IMR-90 (cell line): ENCODE results near the gene CDV3. TPM values are rescaled to one million over a fixed set of nuclear protein-coding genes. Genes with fewer than 3 reads are reported as not detected.

ENCODE experiments used
- ATAC-seq: fragments of 200-7000 bp; cut with Tn5 transposase; 2 replicates; pipeline ENCODE4 v1.9.1; 2020; ENCODE audit warnings: low read depth, mild to moderate bottlenecking, moderate library complexity
- BruUV-seq: library from RNA; stranded (reverse); fragments of 400-500 nt; replicated peaks from 2 replicates; lab custom pipeline; 2021; lab: Mats Ljungman, UMichigan
- CTCF ChIA-PET: fragments of 300-600 bp; formaldehyde crosslinking; extraction: SDS; loops from one replicate; lab custom pipeline; 2021; ENCODE audit warnings: antibody characterized with exemption; lab: Yijun Ruan, JAX
- POLR2A ChIA-PET: fragments of 300-600 bp; sonication (Branson Sonifier 250); formaldehyde crosslinking; loops from one replicate; lab custom pipeline; 2022; ENCODE audit warnings: antibody characterized with exemption; ENCODE audit not compliant: unreplicated experiment; lab: Charles Lee
- DNase-seq: peaks from one replicate; pipeline ENCODE4 v3.0.0; 2013
- H2AFZ ChIP-seq: replicated peaks from 2 replicates; pipeline ENCODE3; 2013; ENCODE audit warnings: low read length, mild to moderate bottlenecking; ENCODE audit not compliant: poor library complexity
- H2AK5ac ChIP-seq: 2 replicates; pipeline ENCODE4 v1.6.1; 2013; ENCODE audit warnings: low read depth, low read length, inconsistent platforms
- H2AK9ac ChIP-seq: replicated peaks from 2 replicates; pipeline ENCODE3; 2013; ENCODE audit warnings: mild to moderate bottlenecking, low read depth, low read length, moderate library complexity; ENCODE audit not compliant: poor library complexity
- H2BK120ac ChIP-seq: 2 replicates; pipeline ENCODE4 v1.6.1; 2013; ENCODE audit warnings: low read depth, low read length, inconsistent platforms
- H2BK15ac ChIP-seq: 3 replicates; pipeline ENCODE4 v1.6.1; 2013; ENCODE audit warnings: low read depth, low read length, inconsistent platforms
- H2BK20ac ChIP-seq: 2 replicates; pipeline ENCODE4 v1.6.1; 2013; ENCODE audit warnings: low read depth, mild to moderate bottlenecking, inconsistent platforms, low read length, moderate library complexity
- H2BK5ac ChIP-seq: 2 replicates; pipeline ENCODE4 v1.6.1; 2013; ENCODE audit warnings: mild to moderate bottlenecking, low read depth, low read length, inconsistent platforms; ENCODE audit not compliant: poor library complexity, severe bottlenecking
- H3K14ac ChIP-seq: replicated peaks from 2 replicates; pipeline ENCODE4 v1.6.1; 2013; ENCODE audit warnings: low read depth, low read length, inconsistent platforms
- H3K18ac ChIP-seq: 2 replicates; pipeline ENCODE4 v1.6.1; 2013; ENCODE audit warnings: low read depth, low read length, control low read depth
- H3K23ac ChIP-seq: 2 replicates; pipeline ENCODE4 v1.6.1; 2013; ENCODE audit warnings: low read depth, low read length, inconsistent platforms
- H3K27ac ChIP-seq: 2 replicates; pipeline ENCODE4 v1.5.1; 2013; ENCODE audit warnings: mild to moderate bottlenecking, control low read depth, low read length; ENCODE audit not compliant: insufficient read depth
- H3K27me3 ChIP-seq: 2 replicates; pipeline ENCODE4 v1.6.1; 2013; ENCODE audit warnings: low read length; ENCODE audit not compliant: control insufficient read depth, insufficient read depth
- H3K36me3 ChIP-seq: 2 replicates; pipeline ENCODE4 v1.6.1; 2013; ENCODE audit warnings: low read length, mixed read lengths; ENCODE audit not compliant: control insufficient read depth, insufficient read depth
- H3K4ac ChIP-seq: 2 replicates; pipeline ENCODE4 v1.6.1; 2013; ENCODE audit warnings: low read depth, low read length, inconsistent platforms
- H3K4me1 ChIP-seq: 2 replicates; pipeline ENCODE4 v1.6.1; 2013; ENCODE audit warnings: low read length, mixed read lengths; ENCODE audit not compliant: control insufficient read depth, insufficient read depth
- H3K4me2 ChIP-seq: 2 replicates; pipeline ENCODE4 v1.6.1; 2013; ENCODE audit warnings: low read depth, mild to moderate bottlenecking, control low read depth, low read length, moderate library complexity
- H3K4me3 ChIP-seq: 2 replicates; pipeline ENCODE4 v1.5.1; 2013; ENCODE audit warnings: low read depth, mild to moderate bottlenecking, control low read depth, low read length, moderate library complexity; ENCODE audit not compliant: insufficient read depth
- H3K56ac ChIP-seq: 2 replicates; pipeline ENCODE4 v1.6.1; 2013; ENCODE audit warnings: low read length, inconsistent platforms; ENCODE audit not compliant: insufficient read depth; ENCODE audit errors: extremely low read depth
- H3K79me1 ChIP-seq, 2 experiments: 2 replicates each; pipeline ENCODE4 v1.6.1; 2013; ENCODE audit warnings: low read length in 2 of 2, inconsistent platforms in 1 of 2, low read depth in 1 of 2
- H3K9ac ChIP-seq: 2 replicates; pipeline ENCODE4 v1.6.1; 2013; ENCODE audit warnings: low read depth, low read length, control low read depth
- H3K9me1 ChIP-seq: 2 replicates; pipeline ENCODE4 v1.6.1; 2013; ENCODE audit warnings: low read length, inconsistent platforms; ENCODE audit not compliant: insufficient read depth
- H3K9me3 ChIP-seq: 2 replicates; pipeline ENCODE4 v1.6.1; 2013; ENCODE audit warnings: low read length; ENCODE audit not compliant: control insufficient read depth, insufficient read depth
- H4K20me1 ChIP-seq: 2 replicates; pipeline ENCODE4 v1.6.1; 2013; ENCODE audit warnings: low read length, inconsistent platforms; ENCODE audit not compliant: insufficient read depth
- H4K5ac ChIP-seq: 2 replicates; pipeline ENCODE4 v1.6.1; 2013; ENCODE audit warnings: mild to moderate bottlenecking, low read depth, low read length, control low read depth
- H4K8ac ChIP-seq, 2 experiments: 2 replicates each; pipeline ENCODE4 v1.6.1; 2013; ENCODE audit warnings: low read depth in 2 of 2, low read length in 2 of 2, control low read depth in 1 of 2, inconsistent platforms in 1 of 2
- H4K91ac ChIP-seq: 2 replicates; pipeline ENCODE4 v1.6.1; 2013; ENCODE audit warnings: low read depth, low read length, inconsistent platforms; ENCODE audit not compliant: insufficient read depth
- ELK1 ChIP-seq: fragments of 150-350 bp; IDR thresholded peaks from 2 replicates; pipeline ENCODE4 v1.6.1; 2016; ENCODE audit warnings: low read depth, mild to moderate bottlenecking, low read length, moderate library complexity, borderline replicate concordance
- MAFK ChIP-seq: IDR thresholded peaks from 2 replicates; pipeline ENCODE4 v1.6.1; 2012; ENCODE audit warnings: low read depth, low read length, improper control_type of control experiment
- POLR2A ChIP-seq: IDR thresholded peaks from 2 replicates; pipeline ENCODE4 v1.6.1; 2012; ENCODE audit warnings: mild to moderate bottlenecking, low read depth, low read length
- RCOR1 ChIP-seq: IDR thresholded peaks from 2 replicates; pipeline ENCODE4 v1.6.1; 2012; ENCODE audit warnings: mild to moderate bottlenecking, low read length, improper control_type of control experiment; ENCODE audit not compliant: insufficient replicate concordance
- RFX5 ChIP-seq: IDR thresholded peaks from 2 replicates; pipeline ENCODE4 v1.8.0; 2012; ENCODE audit warnings: low read depth, mild to moderate bottlenecking, low read length, moderate library complexity
- USF2 ChIP-seq: fragments of 150-350 bp; IDR thresholded peaks from 2 replicates; pipeline ENCODE4 v1.6.1; 2017; ENCODE audit warnings: mild to moderate bottlenecking, antibody characterized with exemption, low read length, low read depth
- WGBS, 2 experiments: methylation state at CpG; one replicate each; pipeline versions ENCODE4 v1.1.5 to v1.1.7; 2013; ENCODE audit warnings: missing lambda C conversion rate in 2 of 2; ENCODE audit not compliant: insufficient read length in 1 of 2; ENCODE audit errors: extremely low coverage in 2 of 2; 5-methylcytosine and 5-hydroxymethylcytosine counted together
- dilution Hi-C: fragments of 300-500 bp; cut with HindIII; formaldehyde crosslinking; loops from one replicate; pipeline ENCODE4 v1.14.3; 2018; ENCODE audit warnings: low sequenced_read_pairs; ENCODE audit not compliant: unreplicated experiment
- in situ Hi-C: fragments of 300-500 bp; cut with MboI; formaldehyde crosslinking; loops from 3 replicates; pipeline ENCODE4 v1.14.3; 2019; ENCODE audit warnings: low sequenced_read_pairs, inconsistent platforms, mixed read lengths
- intact Hi-C: fragments of 100-400 bp; cut with micrococcal nuclease; formaldehyde crosslinking; loops from 2 replicates; pipeline ENCODE4 v1.10.0; 2022
- polyA plus RNA-seq, 3 experiments: library from polyadenylated mRNA; depleted of rRNA; stranded (reverse); fragments of >200 nt; gene quantifications; 2 replicates each; pipeline ENCODE4 v1.2.3, GENCODE V29; 2012; ENCODE audit warnings: low replicate concordance in 1 of 3
- total RNA-seq: library from RNA; depleted of rRNA; stranded (reverse); fragments of >200 nt; gene quantifications from 2 replicates; pipeline ENCODE4 v1.2.3, GENCODE V29; 2012

CDV3 gene
- total and polyA plus RNA-seq, 2 of the 4 experiments (the other 2 are of a cell fraction), result 93.6 to 120 TPM

- Histone ChIP-seq H2BK5ac (peak overlapping the region; percentile 32), H3K79me1 (peaks cover 0 to 30% of the 10 kb centered on the region in 2 experiments; a peak in 2 of 4 replicates), H3K4me3 (peak overlapping the region; percentile 38; the same call in 1 of the 2 replicates), H2BK20ac (no peak overlapping the region), H4K5ac (no peak overlapping the region), H3K56ac (no peak overlapping the region; the same call in 1 of the 2 replicates), H3K23ac (peak overlapping the region; percentile 86), H3K9ac (peak overlapping the region; percentile 49), H4K20me1 (peaks cover 66% of the 10 kb centered on the region), H2BK15ac (no peak overlapping the region), H2AK9ac (no peak overlapping the region), H3K9me1 (no peaks in the 10 kb centered on the region; the same call in none of the 2 replicates), H2AK5ac (no peak overlapping the region), H3K27me3 (no peaks in the 10 kb centered on the region), H3K4me2 (peak overlapping the region; percentile 95), H3K4me1 (peaks cover 1% of the 10 kb centered on the region; the same call in 1 of the 2 replicates), H3K36me3 (peaks cover 25% of the 10 kb centered on the region), H3K9me3 (no peaks in the 10 kb centered on the region), H3K27ac (peak overlapping the region; percentile 44; the same call in 1 of the 2 replicates), H4K8ac (peak overlapping the region in 1 of 2 experiments; percentile 5; a peak in 1 of 4 replicates), H2AFZ (no peak overlapping the region), H3K18ac (no peak overlapping the region), H3K4ac (no peak overlapping the region), H4K91ac (no peak overlapping the region), H3K14ac (peak overlapping the region; percentile 38), H2BK120ac (peak overlapping the region; percentile 4; the same call in 1 of the 2 replicates)
- dilution Hi-C loops, result no loop called here
- TF ChIP-seq USF2, result no peak
- no peak for TF ChIP-seq POLR2A
- no peak for TF ChIP-seq MAFK
- no peak for TF ChIP-seq ELK1
- TF ChIP-seq RFX5, result no peak
- no peak for TF ChIP-seq RCOR1
- BruUV-seq, result no TSS peak
- in situ Hi-C loops, result loop anchor here (5.0 kb wide), 1 partner anchor 109 kb away; no protein-coding TSS in a partner anchor
- ATAC-seq (no peak), DNase-seq (no peak)
- ChIA-PET POLR2A (interaction anchor here (0.7 kb wide), 1 partner anchor 136 kb away, joined by 3 read pairs; no protein-coding TSS in a partner anchor), CTCF (interaction anchor here (0.7 to 0.8 kb wide), 3 partner anchors 14 to 358 kb away, joined by 3 to 5 read pairs (median 3); no protein-coding TSS in a partner anchor)
- intact Hi-C loops, result loop anchor here (10.0 kb wide), 1 partner anchor 229 kb away; the partner anchor contains the start of gene SRPRB
- WGBS, 2 experiments, result no CpG with 5 or more reads among the region's 3 CpGs
These were observed 2.7 kb downstream of the CDV3 start for GRCh38 chr3:133576169-133576568.
